ENCODE results near the gene OTOF. TPM values are rescaled to one million over a fixed set of nuclear protein-coding genes. Genes with fewer than 3 reads are reported as not detected.

OTOF gene
- polyA plus RNA-seq, 1 of the 3 experiments (the other 2 are of a cell fraction), result not detected

DNA sequence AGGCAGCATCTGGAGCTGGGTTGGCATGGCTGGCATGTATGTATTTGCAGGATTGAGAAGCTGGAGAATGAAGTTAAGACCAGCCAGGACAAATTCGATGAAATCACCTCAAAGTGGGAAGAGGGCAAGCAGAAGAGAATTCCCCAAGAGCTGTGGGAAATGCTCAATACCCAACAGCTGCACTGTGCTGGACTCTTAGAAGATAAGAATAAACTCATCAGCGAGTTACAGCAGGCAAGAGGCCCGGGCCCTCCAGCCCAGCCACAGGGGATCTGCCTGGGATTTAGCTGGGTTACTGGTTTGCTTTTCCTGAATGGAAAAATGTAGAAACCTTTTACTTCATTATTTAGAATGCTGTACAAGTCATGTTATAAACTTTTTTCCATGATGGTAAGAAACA, 53.7 kb downstream of the OTOF start (continued):
- no peak for TF ChIP-seq REST (IDR thresholded peaks at IDR 0.05; ENCODE audit: low read depth, low read length)
- no peak for TF ChIP-seq NRF1 (IDR thresholded peaks at IDR 0.05; ENCODE audit: low read depth, low read length)
- TF ChIP-seq MAX (IDR thresholded peaks at IDR 0.05; ENCODE audit: low read depth), result no peak
- no peak for TF ChIP-seq EP300 (IDR thresholded peaks at IDR 0.05; ENCODE audit: borderline replicate concordance in 1 of 2, low read depth in 1 of 2, low read length in 1 of 2)
- no peak for TF ChIP-seq TEAD4 (IDR thresholded peaks at IDR 0.05; ENCODE audit: borderline replicate concordance, insufficient read depth)
- TF ChIP-seq, protein P1, sequence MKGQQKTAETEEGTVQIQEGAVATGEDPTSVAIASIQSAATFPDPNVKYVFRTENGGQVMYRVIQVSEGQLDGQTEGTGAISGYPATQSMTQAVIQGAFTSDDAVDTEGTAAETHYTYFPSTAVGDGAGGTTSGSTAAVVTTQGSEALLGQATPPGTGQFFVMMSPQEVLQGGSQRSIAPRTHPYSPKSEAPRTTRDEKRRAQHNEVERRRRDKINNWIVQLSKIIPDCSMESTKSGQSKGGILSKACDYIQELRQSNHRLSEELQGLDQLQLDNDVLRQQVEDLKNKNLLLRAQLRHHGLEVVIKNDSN (IDR thresholded peaks at IDR 0.05; ENCODE audit: borderline replicate concordance, low read depth), result no peak
- TF ChIP-seq FOSL2 (IDR thresholded peaks at IDR 0.05; ENCODE audit: borderline replicate concordance, low read depth), result no peak

- no peaks in the 10 kb centered on the region for H3K79me2 ChIP-seq (ENCODE audit: insufficient read depth)
- WGBS (ENCODE audit: low lambda C conversion rate), result 86% methylated on average over 9 of the region's 9 CpGs
- H3K4me1 ChIP-seq (ENCODE audit: control insufficient read depth in 1 of 2, insufficient read depth in 2 of 2, low read depth in 1 of 2, low read length in 1 of 2), result no peaks in the 10 kb centered on the region
- H3K9ac ChIP-seq, result no peak overlapping the region
- ChIA-PET CTCF (interaction anchor here (0.8 to 2.0 kb wide), 3 partner anchors 28 to 93 kb away, joined by 3 to 6 read pairs (median 5); no protein-coding TSS in a partner anchor), POLR2A (no interaction called here)
- H3K27ac ChIP-seq (ENCODE audit: low read depth in 2 of 2, low read length in 1 of 2), result no peak overlapping the region
- TF ChIP-seq GABPA (IDR thresholded peaks at IDR 0.05; ENCODE audit: low read depth) (no peak), USF2 (IDR thresholded peaks at IDR 0.05; ENCODE audit: borderline replicate concordance, low read depth, low read length) (no peak), PBX3 (IDR thresholded peaks at IDR 0.05) (no peak), EP300 (IDR thresholded peaks at IDR 0.05; ENCODE audit: borderline replicate concordance in 1 of 2, low read depth in 1 of 2, low read length in 1 of 2) (no peak), REST (IDR thresholded peaks at IDR 0.05; ENCODE audit: low read depth, low read length) (no peak), NFIC (IDR thresholded peaks at IDR 0.05; ENCODE audit: borderline replicate concordance) (no peak), NRF1 (IDR thresholded peaks at IDR 0.05; ENCODE audit: low read depth, low read length) (no peak)
- TF ChIP-seq, protein P2, sequence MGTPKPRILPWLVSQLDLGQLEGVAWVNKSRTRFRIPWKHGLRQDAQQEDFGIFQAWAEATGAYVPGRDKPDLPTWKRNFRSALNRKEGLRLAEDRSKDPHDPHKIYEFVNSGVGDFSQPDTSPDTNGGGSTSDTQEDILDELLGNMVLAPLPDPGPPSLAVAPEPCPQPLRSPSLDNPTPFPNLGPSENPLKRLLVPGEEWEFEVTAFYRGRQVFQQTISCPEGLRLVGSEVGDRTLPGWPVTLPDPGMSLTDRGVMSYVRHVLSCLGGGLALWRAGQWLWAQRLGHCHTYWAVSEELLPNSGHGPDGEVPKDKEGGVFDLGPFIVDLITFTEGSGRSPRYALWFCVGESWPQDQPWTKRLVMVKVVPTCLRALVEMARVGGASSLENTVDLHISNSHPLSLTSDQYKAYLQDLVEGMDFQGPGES (IDR thresholded peaks at IDR 0.05; ENCODE audit: low read depth, low read length), result no peak
- no peaks in the 10 kb centered on the region for H3F3A ChIP-seq (replicated peaks; ENCODE audit: insufficient read depth)
- H3K9me2 ChIP-seq, result no peaks in the 10 kb centered on the region
- no peak overlapping the region for H3K4me2 ChIP-seq
- H3K27me3 ChIP-seq (ENCODE audit: insufficient read depth), result no peaks in the 10 kb centered on the region
- no peaks in the 10 kb centered on the region for H4K20me1 ChIP-seq (ENCODE audit: insufficient read depth)
- no peaks in the 10 kb centered on the region for H3K9me3 ChIP-seq
- no peak overlapping the region for H3K4me3 ChIP-seq (ENCODE audit: low read depth in 2 of 2, low read length in 1 of 2)
- DNase-seq, result no peak
- H2AFZ ChIP-seq (ENCODE audit: low read depth), result no peak overlapping the region
- H3K36me3 ChIP-seq (replicated peaks in 1 of 2; ENCODE audit: control insufficient read depth in 1 of 2, insufficient read depth in 2 of 2, low read length in 1 of 2), result no peaks in the 10 kb centered on the region
Observed at GRCh38 chr2:26423750-26424149, 54.2 kb downstream of the OTOF start.

Measured in SK-N-SH (cell line).